SK-N-SH (cell line): ENCODE measurements around the gene TMEM255B. TPM values are rescaled to one million over a fixed set of nuclear protein-coding genes. Genes with fewer than 3 reads are reported as not detected.

Experiments
- CTCF ChIA-PET: fragments of 300-600, 350-600 bp; formaldehyde crosslinking; extraction: SDS; loops from one replicate; lab custom pipeline; 2021; lab: Yijun Ruan, JAX
- POLR2A ChIA-PET: fragments of 350-600 bp; sonication (Branson Sonifier 250); formaldehyde crosslinking; extraction: SDS; loops from one replicate; lab custom pipeline; 2020; ENCODE audit warnings: antibody characterized with exemption, inconsistent platforms; lab: Yijun Ruan, JAX
- DNase-seq: peaks from one replicate; pipeline ENCODE4 v3.0.0; 2012
- H2AFZ ChIP-seq: fragments of 200-600 bp; sonication (generic); 2 replicates; pipeline ENCODE4 v1.8.1; 2016; ENCODE audit warnings: antibody characterized with exemption, mild to moderate bottlenecking, low read depth
- H3F3A ChIP-seq: fragments of 200-600 bp; sonication (generic); replicated peaks from 2 replicates; pipeline ENCODE3; 2016; ENCODE audit warnings: antibody characterized with exemption, mild to moderate bottlenecking; ENCODE audit not compliant: insufficient read depth
- H3K27ac ChIP-seq, 2 experiments: fragments of 200-500 bp in 1 of 2; fragments of 200-600 bp in 1 of 2; sonication (Bioruptor generic) in 1 of 2; sonication (generic), shearing (Covaris generic) in 1 of 2; 2 replicates each; pipeline versions ENCODE4 v1.5.1 to v1.6.1; 2014 to 2016; ENCODE audit warnings: low read depth in 2 of 2, inconsistent platforms in 1 of 2, low read length in 1 of 2, mild to moderate bottlenecking in 1 of 2, mixed read lengths in 1 of 2
- H3K27me3 ChIP-seq: fragments of 200-600 bp; sonication (generic), shearing (Covaris generic); 2 replicates; pipeline ENCODE4 v1.6.1; 2016; ENCODE audit warnings: mixed run types; ENCODE audit not compliant: insufficient read depth
- H3K36me3 ChIP-seq, 2 experiments: fragments of 200-500 bp in 1 of 2; fragments of 200-600 bp in 1 of 2; sonication (Bioruptor generic) in 1 of 2; sonication (generic) in 1 of 2; replicated peaks in 1 of 2; 2 replicates each; pipeline versions ENCODE3 to v1.5.1; 2014 to 2016; ENCODE audit warnings: low read length in 1 of 2, mild to moderate bottlenecking in 1 of 2; ENCODE audit not compliant: insufficient read depth in 2 of 2, control insufficient read depth in 1 of 2
- H3K4me1 ChIP-seq, 2 experiments: fragments of 200-500 bp in 1 of 2; fragments of 200-600 bp in 1 of 2; sonication (Bioruptor generic) in 1 of 2; sonication (generic), shearing (Covaris generic) in 1 of 2; 2 replicates each; pipeline versions ENCODE4 v1.5.1 to v1.6.1; 2014 to 2016; ENCODE audit warnings: low read depth in 1 of 2, low read length in 1 of 2, mixed run types in 1 of 2; ENCODE audit not compliant: insufficient read depth in 2 of 2, control insufficient read depth in 1 of 2
- H3K4me2 ChIP-seq: fragments of 200-600 bp; sonication (generic), shearing (Covaris generic); 2 replicates; pipeline ENCODE4 v1.6.1; 2017; ENCODE audit warnings: mixed run types
- H3K4me3 ChIP-seq, 2 experiments: fragments of 200-500 bp in 1 of 2; fragments of 200-600 bp in 1 of 2; sonication (Bioruptor generic) in 1 of 2; sonication (generic), shearing (Covaris generic) in 1 of 2; 2 replicates each; pipeline versions ENCODE4 v1.5.1 to v1.8.1; 2014 to 2016; ENCODE audit warnings: low read depth in 2 of 2, inconsistent platforms in 1 of 2, low read length in 1 of 2, mild to moderate bottlenecking in 1 of 2, mixed read lengths in 1 of 2, moderate library complexity in 1 of 2
- H3K79me2 ChIP-seq: fragments of 200-600 bp; sonication (generic); 2 replicates; pipeline ENCODE4 v1.8.1; 2017; ENCODE audit warnings: mild to moderate bottlenecking; ENCODE audit not compliant: insufficient read depth
- H3K9ac ChIP-seq: fragments of 200-600 bp; sonication (generic); 2 replicates; pipeline ENCODE4 v1.6.1; 2017; ENCODE audit warnings: mixed run types
- H3K9me2 ChIP-seq: fragments of 200-600 bp; sonication (generic); 2 replicates; pipeline ENCODE4 v1.6.1; 2017; ENCODE audit warnings: mixed run types
- H3K9me3 ChIP-seq: fragments of 200-600 bp; sonication (generic); 2 replicates; pipeline ENCODE4 v1.6.1; 2017; ENCODE audit warnings: mixed run types, mild to moderate bottlenecking, moderate library complexity
- H4K20me1 ChIP-seq: fragments of 200-600 bp; sonication (generic); 2 replicates; pipeline ENCODE4 v1.6.1; 2017; ENCODE audit warnings: mild to moderate bottlenecking, mixed run types; ENCODE audit not compliant: insufficient read depth
- ELF1 ChIP-seq: IDR thresholded peaks from 2 replicates; pipeline ENCODE4 v1.4.0; 2012
- FOXM1 ChIP-seq: IDR thresholded peaks from 2 replicates; pipeline ENCODE4 v1.4.0; 2012; ENCODE audit warnings: low read depth, mild to moderate bottlenecking
- GABPA ChIP-seq: IDR thresholded peaks from 2 replicates; pipeline ENCODE4 v1.4.0; 2012; ENCODE audit warnings: low read depth, mild to moderate bottlenecking
- MEF2A ChIP-seq: IDR thresholded peaks from 2 replicates; pipeline ENCODE4 v1.4.0; 2012; ENCODE audit warnings: low read depth, borderline replicate concordance
- NRF1 ChIP-seq: IDR thresholded peaks from 2 replicates; pipeline ENCODE4 v1.6.1; 2012; ENCODE audit warnings: low read depth, mild to moderate bottlenecking, low read length
- PBX3 ChIP-seq: IDR thresholded peaks from 2 replicates; pipeline ENCODE4; 2012
- POLR2AphosphoS5 ChIP-seq: IDR thresholded peaks from 2 replicates; pipeline ENCODE4 v1.6.1; 2012; ENCODE audit warnings: low read depth, low read length
- RCOR1 ChIP-seq: fragments of 150-350 bp; IDR thresholded peaks from 2 replicates; pipeline ENCODE4 v1.6.1; 2017; ENCODE audit warnings: antibody characterized with exemption, low read length
- RFX5 ChIP-seq: IDR thresholded peaks from 2 replicates; pipeline ENCODE4 v1.6.1; 2012; ENCODE audit warnings: mild to moderate bottlenecking, improper control_type of control experiment, low read length
- RXRA ChIP-seq: IDR thresholded peaks from 2 replicates; pipeline ENCODE4 v1.4.0; 2012; ENCODE audit warnings: low read depth, mild to moderate bottlenecking, borderline replicate concordance
- TCF12 ChIP-seq: IDR thresholded peaks from 2 replicates; pipeline ENCODE4 v1.4.0; 2012
- TEAD4 ChIP-seq: IDR thresholded peaks from 2 replicates; pipeline ENCODE4 v1.4.0; 2012; ENCODE audit warnings: mild to moderate bottlenecking, borderline replicate concordance; ENCODE audit not compliant: insufficient read depth
- YY1 ChIP-seq: IDR thresholded peaks from 2 replicates; pipeline ENCODE4 v1.4.0; 2012; ENCODE audit warnings: low read depth, mild to moderate bottlenecking
- WGBS: methylation state at CpG from one replicate; pipeline ENCODE4 v1.1.6; 2017; ENCODE audit warnings: low lambda C conversion rate; 5-methylcytosine and 5-hydroxymethylcytosine counted together
- polyA plus RNA-seq, 3 experiments: library from polyadenylated mRNA; depleted of rRNA; stranded (reverse); fragments of >200 nt; gene quantifications; 2 replicates each; pipeline ENCODE4 v1.2.3, GENCODE V29; 2012
- TF ChIP-seq, protein P1 (sequence below): IDR thresholded peaks from 2 replicates; pipeline ENCODE4 v1.4.0; 2012; ENCODE audit warnings: low read depth, borderline replicate concordance
- TF ChIP-seq, protein P2 (sequence below): IDR thresholded peaks from 2 replicates; pipeline ENCODE4 v1.6.1; 2012; ENCODE audit warnings: mild to moderate bottlenecking, low read depth, low read length, moderate library complexity
- TF ChIP-seq, protein P3 (sequence below): IDR thresholded peaks from 2 replicates; pipeline ENCODE4 v1.4.0; 2012; ENCODE audit warnings: low read depth

The TMEM255B gene
- polyA plus RNA-seq, 1 of the 3 experiments (the other 2 are of a cell fraction): 14.8 TPM

GRCh38 chr13:113842336-113843062 is 83.5 kb downstream of the TMEM255B start:
- H3K4me2 ChIP-seq: no peak overlapping the region
- H3K9me2 ChIP-seq: no peaks in the 10 kb centered on the region
- no peak for TF ChIP-seq RXRA
- 0 out of 2 replicates have a peak, but pooled peaks have one; percentile 1 for TF ChIP-seq PBX3
- no peak overlapping the region for H3K4me3 ChIP-seq
- peaks cover 89% of the 10 kb centered on the region for H3K79me2 ChIP-seq
- POLR2A ChIA-PET: no interaction called here
- 98% methylated on average over 26 of the region's 29 CpGs for WGBS
- no peak overlapping the region for H2AFZ ChIP-seq
- peaks cover 35% of the 10 kb centered on the region for H3F3A ChIP-seq
- peaks cover 23 to 37% of the 10 kb centered on the region in 2 experiments; a peak in 3 of 4 replicates for H3K4me1 ChIP-seq
- H3K9ac ChIP-seq: no peak overlapping the region
- CTCF ChIA-PET: interaction anchor here (0.6 kb wide), 1 partner anchor 28 kb away, joined by 4 read pairs; no protein-coding TSS in a partner anchor
- no peak overlapping the region for H3K27ac ChIP-seq
- H4K20me1 ChIP-seq: no peaks in the 10 kb centered on the region; the same call in 1 of the 2 replicates
- H3K9me3 ChIP-seq: no peaks in the 10 kb centered on the region
- no peak for DNase-seq
- H3K36me3 ChIP-seq: peaks cover 25 to 49% of the 10 kb centered on the region in 2 experiments
- H3K27me3 ChIP-seq: no peaks in the 10 kb centered on the region

- H3K9me3 ChIP-seq: no peaks in the 10 kb centered on the region
- ChIA-PET POLR2A (no interaction called here), CTCF (interaction anchor here (0.6 to 1.1 kb wide), 2 partner anchors 21 to 282 kb away, joined by 3 read pairs; partner anchors contain the start of gene GAS6)
- H3K27ac ChIP-seq: no peak overlapping the region
- 95% methylated on average over 12 of the region's 30 CpGs for WGBS
- peaks cover 25 to 53% of the 10 kb centered on the region in 2 experiments for H3K36me3 ChIP-seq
- no peaks in the 10 kb centered on the region for H3K9me2 ChIP-seq
- H3K79me2 ChIP-seq: peaks cover 91% of the 10 kb centered on the region
- H3F3A ChIP-seq: peaks cover 30% of the 10 kb centered on the region
- no peaks in the 10 kb centered on the region for H3K27me3 ChIP-seq
- H3K4me2 ChIP-seq: no peak overlapping the region
- no peak overlapping the region for H3K4me3 ChIP-seq
- peaks cover 21 to 30% of the 10 kb centered on the region in 2 experiments; a peak in 3 of 4 replicates for H3K4me1 ChIP-seq
- H3K9ac ChIP-seq: no peak overlapping the region
- peaks cover 2% of the 10 kb centered on the region; the same call in 1 of the 2 replicates for H4K20me1 ChIP-seq
- no peak overlapping the region for H2AFZ ChIP-seq
- DNase-seq: no peak
- TF ChIP-seq FOXM1: no peak
- no peak for TF ChIP-seq TCF12
- TF ChIP-seq TEAD4: no peak
- TF ChIP-seq, protein P1, sequence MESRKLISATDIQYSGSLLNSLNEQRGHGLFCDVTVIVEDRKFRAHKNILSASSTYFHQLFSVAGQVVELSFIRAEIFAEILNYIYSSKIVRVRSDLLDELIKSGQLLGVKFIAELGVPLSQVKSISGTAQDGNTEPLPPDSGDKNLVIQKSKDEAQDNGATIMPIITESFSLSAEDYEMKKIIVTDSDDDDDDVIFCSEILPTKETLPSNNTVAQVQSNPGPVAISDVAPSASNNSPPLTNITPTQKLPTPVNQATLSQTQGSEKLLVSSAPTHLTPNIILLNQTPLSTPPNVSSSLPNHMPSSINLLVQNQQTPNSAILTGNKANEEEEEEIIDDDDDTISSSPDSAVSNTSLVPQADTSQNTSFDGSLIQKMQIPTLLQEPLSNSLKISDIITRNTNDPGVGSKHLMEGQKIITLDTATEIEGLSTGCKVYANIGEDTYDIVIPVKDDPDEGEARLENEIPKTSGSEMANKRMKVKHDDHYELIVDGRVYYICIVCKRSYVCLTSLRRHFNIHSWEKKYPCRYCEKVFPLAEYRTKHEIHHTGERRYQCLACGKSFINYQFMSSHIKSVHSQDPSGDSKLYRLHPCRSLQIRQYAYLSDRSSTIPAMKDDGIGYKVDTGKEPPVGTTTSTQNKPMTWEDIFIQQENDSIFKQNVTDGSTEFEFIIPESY: no peak
- peak; percentile 17 for TF ChIP-seq PBX3
- TF ChIP-seq, protein P2, sequence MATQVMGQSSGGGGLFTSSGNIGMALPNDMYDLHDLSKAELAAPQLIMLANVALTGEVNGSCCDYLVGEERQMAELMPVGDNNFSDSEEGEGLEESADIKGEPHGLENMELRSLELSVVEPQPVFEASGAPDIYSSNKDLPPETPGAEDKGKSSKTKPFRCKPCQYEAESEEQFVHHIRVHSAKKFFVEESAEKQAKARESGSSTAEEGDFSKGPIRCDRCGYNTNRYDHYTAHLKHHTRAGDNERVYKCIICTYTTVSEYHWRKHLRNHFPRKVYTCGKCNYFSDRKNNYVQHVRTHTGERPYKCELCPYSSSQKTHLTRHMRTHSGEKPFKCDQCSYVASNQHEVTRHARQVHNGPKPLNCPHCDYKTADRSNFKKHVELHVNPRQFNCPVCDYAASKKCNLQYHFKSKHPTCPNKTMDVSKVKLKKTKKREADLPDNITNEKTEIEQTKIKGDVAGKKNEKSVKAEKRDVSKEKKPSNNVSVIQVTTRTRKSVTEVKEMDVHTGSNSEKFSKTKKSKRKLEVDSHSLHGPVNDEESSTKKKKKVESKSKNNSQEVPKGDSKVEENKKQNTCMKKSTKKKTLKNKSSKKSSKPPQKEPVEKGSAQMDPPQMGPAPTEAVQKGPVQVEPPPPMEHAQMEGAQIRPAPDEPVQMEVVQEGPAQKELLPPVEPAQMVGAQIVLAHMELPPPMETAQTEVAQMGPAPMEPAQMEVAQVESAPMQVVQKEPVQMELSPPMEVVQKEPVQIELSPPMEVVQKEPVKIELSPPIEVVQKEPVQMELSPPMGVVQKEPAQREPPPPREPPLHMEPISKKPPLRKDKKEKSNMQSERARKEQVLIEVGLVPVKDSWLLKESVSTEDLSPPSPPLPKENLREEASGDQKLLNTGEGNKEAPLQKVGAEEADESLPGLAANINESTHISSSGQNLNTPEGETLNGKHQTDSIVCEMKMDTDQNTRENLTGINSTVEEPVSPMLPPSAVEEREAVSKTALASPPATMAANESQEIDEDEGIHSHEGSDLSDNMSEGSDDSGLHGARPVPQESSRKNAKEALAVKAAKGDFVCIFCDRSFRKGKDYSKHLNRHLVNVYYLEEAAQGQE: no peak
- TF ChIP-seq RFX5: no peak
- TF ChIP-seq, protein P3, sequence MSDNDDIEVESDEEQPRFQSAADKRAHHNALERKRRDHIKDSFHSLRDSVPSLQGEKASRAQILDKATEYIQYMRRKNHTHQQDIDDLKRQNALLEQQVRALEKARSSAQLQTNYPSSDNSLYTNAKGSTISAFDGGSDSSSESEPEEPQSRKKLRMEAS: no peak
- TF ChIP-seq MEF2A: no peak
- no peak for TF ChIP-seq YY1
- TF ChIP-seq RCOR1: no peak
- no peak for TF ChIP-seq ELF1
- TF ChIP-seq POLR2AphosphoS5: peak; percentile 1; the same call in 1 of the 2 replicates
- no peak for TF ChIP-seq GABPA
- TF ChIP-seq RXRA: no peak
- no peak for TF ChIP-seq NRF1
These were observed 84.1 kb downstream of the TMEM255B start for GRCh38 chr13:113843063-113843654.
